ENCODE measurements around the gene ADCYAP1. TPM values are rescaled to one million over a fixed set of nuclear protein-coding genes. Genes with fewer than 3 reads are reported as not detected.

The ADCYAP1 gene
- polyA plus RNA-seq, 2 of the 4 experiments (the other 2 are of a cell fraction): not detected

GRCh38 chr18:926946-927345 lies 22.3 kb downstream of the ADCYAP1 start:
- no peak overlapping the region for H3K4me2 ChIP-seq
- no peak overlapping the region for H3K27ac ChIP-seq
- TF ChIP-seq FOSL2 (IDR thresholded peaks at IDR 0.05) (no peak), FOSL2 (CRISPR knock-in tag; IDR thresholded peaks at IDR 0.05) (no peak), NFE2L2 (conservative IDR thresholded peaks at IDR 0.05; ENCODE audit: low read length) (no peak), HDAC2 (IDR thresholded peaks at IDR 0.05) (no peak), USF2 (IDR thresholded peaks at IDR 0.05) (no peak), EHF (CRISPR knock-in tag; IDR thresholded peaks at IDR 0.05) (no peak), HOXA7 (CRISPR knock-in tag; IDR thresholded peaks at IDR 0.05) (no peak), MYC (IDR thresholded peaks at IDR 0.05; ENCODE audit: borderline replicate concordance, low read length) (no peak), ATOH8 (CRISPR knock-in tag; IDR thresholded peaks at IDR 0.05; ENCODE audit: low read depth) (no peak), TFCP2L1 (CRISPR knock-in tag; IDR thresholded peaks at IDR 0.05) (no peak), EP300 (IDR thresholded peaks at IDR 0.05) (no peak), REST (IDR thresholded peaks at IDR 0.05) (no peak)
- H3K4me1 ChIP-seq: no peaks in the 10 kb centered on the region
- CTCF ChIA-PET: no interaction called here
- no peak for FAIRE-seq
- H3K4me3 ChIP-seq: no peak overlapping the region
- no peaks in the 10 kb centered on the region for H3K9me3 ChIP-seq
- POLR2A ChIA-PET: no interaction called here
- DNase-seq (ENCODE audit: low read depth in 1 of 2, low spot score in 1 of 2): no peak
- no peak for ATAC-seq
- 21% methylated on average over 1 of the region's 1 CpG for WGBS (ENCODE audit: missing lambda C conversion rate)

- CTCF ChIA-PET: no interaction called here
These were observed 28.4 kb downstream of the ADCYAP1 start for GRCh38 chr18:933082-933481.

GRCh38 chr18:934518-935133 lies 30.0 kb downstream of the ADCYAP1 start:
- POLR2A ChIA-PET: no interaction called here
- CTCF ChIA-PET: no interaction called here
- H3K27ac ChIP-seq: no peak overlapping the region
- H3K9me3 ChIP-seq: no peaks in the 10 kb centered on the region
- ATAC-seq: no peak
- no peak for FAIRE-seq
- no peak overlapping the region for H3K4me3 ChIP-seq
- H3K4me1 ChIP-seq: no peaks in the 10 kb centered on the region
- WGBS (ENCODE audit: missing lambda C conversion rate): 22% methylated on average over 6 of the region's 8 CpGs
- H3K4me2 ChIP-seq: no peak overlapping the region
- no peak for DNase-seq (ENCODE audit: low read depth in 1 of 2, low spot score in 1 of 2)
- TF ChIP-seq USF2 (IDR thresholded peaks at IDR 0.05) (no peak), JUN (IDR thresholded peaks at IDR 0.05) (no peak), HMGXB4 (CRISPR knock-in tag; IDR thresholded peaks at IDR 0.05; ENCODE audit: borderline replicate concordance) (no peak), CBX2 (IDR thresholded peaks at IDR 0.05; ENCODE audit: borderline replicate concordance, low read depth) (no peak), CHD4 (IDR thresholded peaks at IDR 0.05; ENCODE audit: borderline replicate concordance) (no peak), GATA3 (IDR thresholded peaks at IDR 0.05; ENCODE audit: borderline replicate concordance) (no peak), JUNB (IDR thresholded peaks at IDR 0.05) (no peak), RNF2 (IDR thresholded peaks at IDR 0.05; ENCODE audit: borderline replicate concordance, low read depth) (no peak), ELK1 (IDR thresholded peaks at IDR 0.05; ENCODE audit: low read depth, low read length) (no peak)

More at GRCh38 chr18:933082-933481, 28.4 kb downstream of the ADCYAP1 start:
- POLR2A ChIA-PET: no interaction called here
- no peak overlapping the region for H3K27ac ChIP-seq
- TF ChIP-seq NPAS2 (CRISPR knock-in tag; IDR thresholded peaks at IDR 0.05; ENCODE audit: borderline replicate concordance) (no peak), MAX (IDR thresholded peaks at IDR 0.05) (no peak), RARB (CRISPR knock-in tag; IDR thresholded peaks at IDR 0.05) (no peak), HOXB13 (CRISPR knock-in tag; IDR thresholded peaks at IDR 0.05; ENCODE audit: low read depth) (no peak), MAFK (IDR thresholded peaks at IDR 0.05; ENCODE audit: partially characterized antibody) (no peak), JUN (IDR thresholded peaks at IDR 0.05) (no peak)
- H3K9me3 ChIP-seq: no peaks in the 10 kb centered on the region
- no peaks in the 10 kb centered on the region for H3K4me1 ChIP-seq
- no peak overlapping the region for H3K4me3 ChIP-seq
- FAIRE-seq: no peak
- H3K4me2 ChIP-seq: no peak overlapping the region
- DNase-seq (ENCODE audit: low read depth in 1 of 2, low spot score in 1 of 2): no peak
- ATAC-seq: no peak
- 2% methylated on average over 2 of the region's 2 CpGs for WGBS (ENCODE audit: missing lambda C conversion rate)

Measured in A549 (cell line).